Activated CD8-positive, alpha-beta memory T cell treated with anti-CD3 and anti-CD28 coated beads for 36 hours (primary cell): Measurements from ENCODE around the gene PALD1. TPM values are rescaled to one million over a fixed set of nuclear protein-coding genes. Genes with fewer than 3 reads are reported as not detected.

Experiments used
- CTCF ChIA-PET: fragments of 350-600 bp; sonication (Branson Sonifier 250); formaldehyde crosslinking; loops from one replicate; lab custom pipeline; 2021; ENCODE audit warnings: antibody characterized with exemption; lab: Charles Lee
- POLR2A ChIA-PET: fragments of 350-600 bp; sonication (Branson Sonifier 250); formaldehyde crosslinking; loops from one replicate; lab custom pipeline; 2021; ENCODE audit warnings: antibody characterized with exemption; lab: Charles Lee
- total RNA-seq, 2 experiments: library from RNA; stranded (reverse); gene quantifications; one replicate each; pipeline ENCODE4 v1.2.3, GENCODE V29; 2021

PALD1 gene
- total RNA-seq, 2 experiments from 2014 or later, result 0.46 to 0.55 TPM

GRCh38 chr10:70558871-70559810 lies 80.6 kb downstream of the PALD1 start:
- CTCF ChIA-PET, result interaction anchor here (0.8 to 4.6 kb wide), 19 partner anchors 8 to 317 kb away, joined by 3 to 41 read pairs (median 4); partner anchors contain the start of gene PRF1
- POLR2A ChIA-PET, result interaction anchor here (0.6 to 1.1 kb wide), 3 partner anchors 43 to 1208 kb away, joined by 3 to 4 read pairs (median 3); partner anchors contain the start of gene PRF1

- CTCF ChIA-PET, result interaction anchor here (1.4 to 4.6 kb wide), 4 partner anchors 17 to 200 kb away, joined by 4 to 41 read pairs (median 16); no protein-coding TSS in a partner anchor
- POLR2A ChIA-PET, result no interaction called here
Measured at GRCh38 chr10:70559861-70560260, 81.3 kb downstream of the PALD1 start.

- ChIA-PET CTCF (interaction anchor here (4.6 kb wide), 1 partner anchor 16 kb away, joined by 41 read pairs; no protein-coding TSS in a partner anchor), POLR2A (no interaction called here)
Measured at GRCh38 chr10:70560511-70560941, 82.0 kb downstream of the PALD1 start.

- CTCF ChIA-PET, result interaction anchor here (1.1 to 4.6 kb wide), 2 partner anchors 16 to 185 kb away, joined by 3 to 41 read pairs; no protein-coding TSS in a partner anchor
- POLR2A ChIA-PET, result no interaction called here
Measured at GRCh38 chr10:70561070-70561469, 82.5 kb downstream of the PALD1 start.

- POLR2A ChIA-PET, result interaction anchor here (0.5 kb wide), 1 partner anchor 200 kb away, joined by 6 read pairs; no protein-coding TSS in a partner anchor
- CTCF ChIA-PET, result interaction anchor here (1.1 to 4.6 kb wide), 3 partner anchors 15 to 198 kb away, joined by 3 to 41 read pairs (median 4); no protein-coding TSS in a partner anchor
Measured at GRCh38 chr10:70561558-70561957, 83.0 kb downstream of the PALD1 start.

- ChIA-PET CTCF (interaction anchor here (1.1 to 4.6 kb wide), 3 partner anchors 14 to 197 kb away, joined by 3 to 41 read pairs (median 4); no protein-coding TSS in a partner anchor), POLR2A (interaction anchor here (0.5 kb wide), 1 partner anchor 199 kb away, joined by 6 read pairs; no protein-coding TSS in a partner anchor)
Measured at GRCh38 chr10:70562036-70562755, 83.6 kb downstream of the PALD1 start.

GRCh38 chr10:70563230-70563629 lies 84.7 kb downstream of the PALD1 start:
- CTCF ChIA-PET, result no interaction called here
- POLR2A ChIA-PET, result no interaction called here

- ChIA-PET POLR2A (no interaction called here), CTCF (no interaction called here)
Measured at GRCh38 chr10:70564113-70564725, 85.7 kb downstream of the PALD1 start.

GRCh38 chr10:70564901-70565351 lies 86.4 kb downstream of the PALD1 start:
- ChIA-PET CTCF (interaction anchor here (1.1 kb wide), 2 partner anchors 11 to 103 kb away, joined by 3 read pairs; no protein-coding TSS in a partner anchor), POLR2A (interaction anchor here (0.9 kb wide), 1 partner anchor 12 kb away, joined by 3 read pairs; no protein-coding TSS in a partner anchor)

- CTCF ChIA-PET, result interaction anchor here (0.9 to 1.1 kb wide), 3 partner anchors 10 to 104 kb away, joined by 3 to 5 read pairs (median 3); no protein-coding TSS in a partner anchor
Measured at GRCh38 chr10:70565556-70566514, 87.3 kb downstream of the PALD1 start.

GRCh38 chr10:70566515-70567290 lies 88.1 kb downstream of the PALD1 start:
- POLR2A ChIA-PET, result no interaction called here

More at GRCh38 chr10:70565556-70566514, 87.3 kb downstream of the PALD1 start:
- POLR2A ChIA-PET, result interaction anchor here (0.9 kb wide), 1 partner anchor 11 kb away, joined by 3 read pairs; no protein-coding TSS in a partner anchor

GRCh38 chr10:70567603-70568002 lies 89.0 kb downstream of the PALD1 start:
- CTCF ChIA-PET, result interaction anchor here (1.1 to 1.8 kb wide), 2 partner anchors 9 to 265 kb away, joined by 4 to 6 read pairs; no protein-coding TSS in a partner anchor
- POLR2A ChIA-PET, result no interaction called here

More at GRCh38 chr10:70566515-70567290, 88.1 kb downstream of the PALD1 start:
- CTCF ChIA-PET, result interaction anchor here (0.9 to 1.8 kb wide), 3 partner anchors 8 to 46 kb away, joined by 3 to 6 read pairs (median 5); no protein-coding TSS in a partner anchor

GRCh38 chr10:70568113-70568512 lies 89.5 kb downstream of the PALD1 start:
- POLR2A ChIA-PET, result no interaction called here
- CTCF ChIA-PET, result interaction anchor here (0.9 to 1.8 kb wide), 4 partner anchors 9 to 264 kb away, joined by 3 to 6 read pairs (median 4); no protein-coding TSS in a partner anchor

- ChIA-PET POLR2A (no interaction called here), CTCF (interaction anchor here (0.9 to 1.5 kb wide), 2 partner anchors 14 to 17 kb away, joined by 3 to 4 read pairs; no protein-coding TSS in a partner anchor)
Measured at GRCh38 chr10:70568781-70569495, 90.4 kb downstream of the PALD1 start.

- CTCF ChIA-PET, result no interaction called here
Measured at GRCh38 chr10:70571236-70571635, 92.7 kb downstream of the PALD1 start.

More at GRCh38 chr10:70571236-70571635, 92.7 kb downstream of the PALD1 start:
- POLR2A ChIA-PET, result no interaction called here
